Right lobe of liver (tissue), 6 donors: ENCODE results near the gene NXPH2. TPM values are rescaled to one million over a fixed set of nuclear protein-coding genes. Genes with fewer than 3 reads are reported as not detected.

Source experiments
- ATAC-seq, 4 donors: fragments of 200-7000 bp; cut with Tn5 transposase; one replicate each; pipeline ENCODE4 v1.9.1; 2020; ENCODE audit warnings: mild to moderate bottlenecking in 4 of 4, moderate library complexity in 4 of 4
- DNase-seq, 3 donors: peaks; one replicate each; pipeline ENCODE4 v3.0.0-alpha.2; 2020
- H3K27ac ChIP-seq, 3 donors: fragments of 200-600 bp; one replicate each; pipeline ENCODE4 v1.8.0; 2022
- H3K27me3 ChIP-seq, 2 donors: fragments of 200-600 bp; one replicate each; pipeline ENCODE4 v1.8.0; 2022
- H3K36me3 ChIP-seq, 4 donors: fragments of 200-600 bp; sonication (generic) in 1 of 4; one replicate each; pipeline versions ENCODE4 v1.5.1 to v1.8.0; 2017 to 2022; ENCODE audit warnings: control low read depth in 1 of 4
- H3K4me1 ChIP-seq, 4 donors: fragments of 200-600 bp; sonication (generic) in 1 of 4; one replicate each; pipeline versions ENCODE4 v1.5.1 to v1.8.0; 2017 to 2022; ENCODE audit warnings: control low read depth in 1 of 4
- H3K4me3 ChIP-seq, 3 donors: fragments of 200-600 bp; one replicate each; pipeline ENCODE4 v1.8.0; 2022
- H3K9me3 ChIP-seq, 4 donors: fragments of 200-600 bp; sonication (generic) in 1 of 4; one replicate each; pipeline versions ENCODE4 v1.5.1 to v1.8.0; 2017 to 2022; ENCODE audit warnings: control low read depth in 1 of 4
- POLR2A ChIP-seq: fragments of 450-650 bp; IDR thresholded peaks from one replicate; pipeline ENCODE4 v1.6.1; 2017; ENCODE audit warnings: antibody characterized with exemption, mild to moderate bottlenecking
- WGBS: methylation state at CpG from one replicate; pipeline ENCODE4 v1.1.6; 2018; ENCODE audit warnings: low coverage, low lambda C conversion rate; ENCODE audit not compliant: insufficient coverage; ENCODE audit errors: missing lambda C conversion rate; 5-methylcytosine and 5-hydroxymethylcytosine counted together
- intact Hi-C, 2 donors: fragments of 100-400 bp; cut with DNase I; formaldehyde crosslinking; loops; one replicate each; pipeline versions ENCODE4 v1.11.2 to v1.14.1; 2022
- total RNA-seq, 6 experiments: library from RNA; depleted of rRNA in 2 of 6; stranded (reverse); fragments of >200 nt in 2 of 6; fragmentation: NEBNext Ultra II Directional in 3 of 6; extraction: Animal tissue kit (Norgen Biotek cat#: 25700) in 3 of 6; gene quantifications; one replicate each; pipeline versions ENCODE4 v1.1.0 to v1.2.4, GENCODE V29; 2016 to 2023
- TF ChIP-seq, protein P1 (sequence below), 4 donors: fragments of 200-600 bp in 3 of 4; fragments of 450-650 bp in 1 of 4; IDR thresholded peaks; one replicate each; pipeline versions ENCODE4 v1.5.1 to v1.8.0; 2016 to 2022; ENCODE audit warnings: antibody characterized with exemption in 4 of 4, mild to moderate bottlenecking in 2 of 4
- donor health status: DM: no; HTN: yes; CAD: no.
- donor health status: DM: no; HTN: no; CAD: no.
- donor health status: DM: no; HTN: no; CAD: no.
- donor health status: DM: no; HTN: yes; CAD: no.
- donor health status: DM: no; HTN: yes; CAD: no.

The NXPH2 gene
- total RNA-seq, 6 experiments from 2014 or later: not detected

DNA sequence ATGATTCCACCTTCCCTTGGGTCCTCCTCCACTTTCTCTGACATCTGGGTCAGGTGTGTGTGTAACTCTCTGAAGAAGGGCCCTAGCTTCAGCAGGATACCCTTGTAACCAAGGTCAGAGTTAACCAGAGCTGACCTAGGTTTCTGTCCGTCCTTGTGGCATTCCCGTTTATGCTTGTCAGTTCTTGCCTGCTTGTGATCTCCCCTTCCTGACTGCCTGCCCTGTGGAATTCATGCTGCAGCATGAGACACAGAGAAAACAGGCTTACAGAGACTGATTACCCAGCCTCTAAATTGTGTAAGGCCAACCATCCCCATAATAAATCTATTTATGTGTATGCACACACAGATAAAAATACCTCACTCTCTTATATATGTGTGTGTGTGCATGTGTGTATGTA, 22.8 kb downstream of the NXPH2 start:
- no peaks in the 10 kb centered on the region for H3K36me3 ChIP-seq
- ATAC-seq (no peak), DNase-seq (no peak)
- WGBS: no CpG with 5 or more reads among the region's 2 CpGs
- no peak for TF ChIP-seq POLR2A
- TF ChIP-seq, protein P1, sequence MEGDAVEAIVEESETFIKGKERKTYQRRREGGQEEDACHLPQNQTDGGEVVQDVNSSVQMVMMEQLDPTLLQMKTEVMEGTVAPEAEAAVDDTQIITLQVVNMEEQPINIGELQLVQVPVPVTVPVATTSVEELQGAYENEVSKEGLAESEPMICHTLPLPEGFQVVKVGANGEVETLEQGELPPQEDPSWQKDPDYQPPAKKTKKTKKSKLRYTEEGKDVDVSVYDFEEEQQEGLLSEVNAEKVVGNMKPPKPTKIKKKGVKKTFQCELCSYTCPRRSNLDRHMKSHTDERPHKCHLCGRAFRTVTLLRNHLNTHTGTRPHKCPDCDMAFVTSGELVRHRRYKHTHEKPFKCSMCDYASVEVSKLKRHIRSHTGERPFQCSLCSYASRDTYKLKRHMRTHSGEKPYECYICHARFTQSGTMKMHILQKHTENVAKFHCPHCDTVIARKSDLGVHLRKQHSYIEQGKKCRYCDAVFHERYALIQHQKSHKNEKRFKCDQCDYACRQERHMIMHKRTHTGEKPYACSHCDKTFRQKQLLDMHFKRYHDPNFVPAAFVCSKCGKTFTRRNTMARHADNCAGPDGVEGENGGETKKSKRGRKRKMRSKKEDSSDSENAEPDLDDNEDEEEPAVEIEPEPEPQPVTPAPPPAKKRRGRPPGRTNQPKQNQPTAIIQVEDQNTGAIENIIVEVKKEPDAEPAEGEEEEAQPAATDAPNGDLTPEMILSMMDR (IDR thresholded peaks at IDR 0.05): no peak
- H3K9me3 ChIP-seq: no peaks in the 10 kb centered on the region
- no peaks in the 10 kb centered on the region for H3K4me1 ChIP-seq
- no peaks in the 10 kb centered on the region for H3K27me3 ChIP-seq
- intact Hi-C loops: no loop called here
- no peak overlapping the region for H3K27ac ChIP-seq
- H3K4me3 ChIP-seq: no peak overlapping the region

DNA sequence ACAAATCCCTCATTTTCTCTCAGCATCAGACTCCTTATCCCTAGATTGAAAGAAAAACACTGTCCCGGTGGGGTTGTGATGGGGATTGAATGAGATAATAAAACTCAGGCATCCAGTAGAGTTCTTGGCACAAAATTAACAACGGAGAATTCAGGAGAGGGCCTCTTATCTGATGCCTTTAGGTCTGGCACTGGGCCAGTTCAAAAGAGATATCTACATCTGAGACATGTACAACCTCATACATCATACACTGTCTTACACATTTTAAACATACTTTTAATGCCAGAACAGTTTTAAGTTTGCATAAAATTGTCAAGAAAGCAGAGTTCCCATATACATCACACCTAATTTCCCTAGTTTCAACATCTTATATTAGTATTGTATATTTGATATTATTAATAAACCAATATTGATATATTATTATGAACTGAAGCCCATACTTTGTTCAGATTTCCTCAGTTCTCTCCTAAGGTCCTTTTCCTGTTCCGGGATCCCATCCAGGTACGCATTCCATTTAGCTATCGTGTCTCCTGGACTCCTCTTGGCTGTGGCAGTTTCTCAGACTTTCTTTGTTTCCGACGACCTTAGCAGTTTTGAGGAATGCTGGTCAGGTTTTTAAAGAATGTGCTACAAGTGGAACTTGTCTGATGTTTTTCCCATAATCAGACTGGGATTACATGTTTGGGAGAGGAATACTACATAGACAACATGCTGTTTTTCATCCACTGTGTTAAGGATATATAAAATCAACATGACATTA, 27.8 kb downstream of the NXPH2 start:
- Histone ChIP-seq H3K27ac (no peak overlapping the region), H3K36me3 (no peaks in the 10 kb centered on the region), H3K27me3 (no peaks in the 10 kb centered on the region), H3K9me3 (no peaks in the 10 kb centered on the region), H3K4me3 (no peak overlapping the region), H3K4me1 (no peaks in the 10 kb centered on the region)
- TF ChIP-seq, protein P1 (IDR thresholded peaks at IDR 0.05): no peak
- TF ChIP-seq POLR2A: no peak
- intact Hi-C loops: no loop called here
- DNase-seq (no peak), ATAC-seq (no peak)
- 69% methylated on average over 7 of the region's 7 CpGs for WGBS

DNA sequence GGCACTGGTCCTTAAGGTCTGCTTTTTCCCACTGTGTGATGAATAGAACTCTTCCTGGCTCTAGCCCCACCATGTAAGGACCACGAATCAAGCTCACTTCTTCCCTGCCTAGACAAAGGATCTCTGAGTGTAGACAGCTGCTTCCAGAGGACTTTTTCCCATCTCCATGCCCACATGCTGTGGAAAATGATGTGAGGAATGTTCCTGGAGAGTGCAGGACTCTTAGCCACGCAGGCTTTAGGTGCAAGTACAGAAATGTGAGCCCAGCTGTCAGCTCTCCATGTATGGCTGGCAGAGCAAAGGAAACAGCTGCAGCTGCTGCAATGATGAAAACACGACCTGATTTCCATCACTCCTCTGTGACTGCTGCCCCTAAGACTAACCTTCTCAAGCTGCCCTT, 35.5 kb downstream of the NXPH2 start:
- ATAC-seq (no peak), DNase-seq (no peak)
- Histone ChIP-seq H3K27me3 (no peaks in the 10 kb centered on the region), H3K4me1 (no peaks in the 10 kb centered on the region), H3K4me3 (no peak overlapping the region), H3K27ac (no peak overlapping the region), H3K9me3 (no peaks in the 10 kb centered on the region), H3K36me3 (no peaks in the 10 kb centered on the region)
- TF ChIP-seq POLR2A: no peak
- TF ChIP-seq, protein P1 (IDR thresholded peaks at IDR 0.05): no peak
- intact Hi-C loops: no loop called here
- WGBS: 21% methylated on average over 3 of the region's 3 CpGs

DNA sequence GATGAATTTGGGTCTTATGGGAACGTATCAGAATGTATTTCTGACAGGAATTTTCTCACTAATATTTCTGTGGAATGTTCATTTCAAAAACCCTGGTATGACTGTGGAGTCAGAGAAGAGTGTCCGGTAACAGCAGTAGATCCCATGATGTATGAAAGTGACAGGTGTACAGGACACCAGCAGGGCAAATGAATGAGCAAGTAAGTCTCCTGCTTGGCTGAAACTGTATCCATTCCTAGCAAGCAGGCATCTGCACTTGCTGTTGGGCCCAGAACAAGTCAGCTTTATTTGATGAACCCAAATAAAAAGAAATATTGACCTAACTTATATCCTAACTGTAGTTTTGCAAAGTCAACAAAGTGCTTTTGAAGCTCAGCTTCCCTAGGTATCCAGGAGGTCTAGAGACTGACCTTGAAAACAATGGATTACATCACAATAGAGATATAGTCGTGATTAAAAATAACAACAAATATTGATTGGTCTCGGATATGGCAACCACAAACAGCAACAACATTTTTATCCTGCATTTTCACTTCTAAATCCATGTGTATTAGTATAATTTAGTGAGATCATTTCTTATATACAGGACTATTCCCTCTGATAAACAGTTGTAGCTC, 37.6 kb downstream of the NXPH2 start:
- DNase-seq (no peak), ATAC-seq (no peak)
- Histone ChIP-seq H3K27ac (no peak overlapping the region), H3K4me1 (no peaks in the 10 kb centered on the region), H3K36me3 (no peaks in the 10 kb centered on the region), H3K9me3 (no peaks in the 10 kb centered on the region), H3K27me3 (no peaks in the 10 kb centered on the region), H3K4me3 (no peak overlapping the region)
- intact Hi-C loops: no loop called here
- 64% methylated on average over 4 of the region's 4 CpGs for WGBS
- no peak for TF ChIP-seq POLR2A
- TF ChIP-seq, protein P1 (IDR thresholded peaks at IDR 0.05): no peak
